WERI-Rb-1 (cell line): ENCODE measurements around the gene MIOS.

Source experiments
- DNase-seq: peaks from one replicate; pipeline ENCODE4 v3.0.0-alpha.2; 2020
- H3K27ac ChIP-seq: fragments of 250-450 bp; sonication (Bioruptor Pico); 2 replicates; pipeline ENCODE4 v1.5.1; 2020; ENCODE audit warnings: mild to moderate bottlenecking, moderate library complexity
- H3K27me3 ChIP-seq: fragments of 250-450 bp; sonication (Bioruptor Pico); 2 replicates; pipeline ENCODE4 v1.5.1; 2021; ENCODE audit warnings: mild to moderate bottlenecking, low read depth, moderate library complexity; ENCODE audit not compliant: insufficient read depth, severe bottlenecking
- H3K36me3 ChIP-seq: fragments of 250-450 bp; sonication (Bioruptor Pico); 2 replicates; pipeline ENCODE4 v1.5.1; 2020; ENCODE audit warnings: mild to moderate bottlenecking, moderate library complexity
- H3K4me3 ChIP-seq: 2 replicates; pipeline ENCODE4 v1.5.1; 2011; ENCODE audit warnings: low read depth, mild to moderate bottlenecking, control low read depth, low read length
- H3K9me3 ChIP-seq: fragments of 250-450 bp; sonication (Bioruptor Pico); 2 replicates; pipeline ENCODE4 v1.5.1; 2021; ENCODE audit warnings: mild to moderate bottlenecking, moderate library complexity; ENCODE audit not compliant: severe bottlenecking
- CTCF ChIP-seq: IDR thresholded peaks from 2 replicates; pipeline ENCODE4 v1.5.1; 2011; ENCODE audit warnings: low read depth, mild to moderate bottlenecking, control low read depth, inconsistent platforms, low read length

Gene MIOS

GRCh38 chr7:7613210-7613609 is 46.5 kb downstream of the MIOS start:
- no peak for TF ChIP-seq CTCF
- no peaks in the 10 kb centered on the region for H3K27me3 ChIP-seq
- no peaks in the 10 kb centered on the region for H3K9me3 ChIP-seq
- H3K36me3 ChIP-seq = peaks cover 6% of the 10 kb centered on the region
- H3K4me3 ChIP-seq = no peak overlapping the region
- DNase-seq = no peak
- no peak overlapping the region for H3K27ac ChIP-seq

GRCh38 chr7:7614018-7614741 is 47.5 kb downstream of the MIOS start:
- Histone ChIP-seq H3K36me3 (no peaks in the 10 kb centered on the region), H3K4me3 (no peak overlapping the region), H3K9me3 (no peaks in the 10 kb centered on the region), H3K27me3 (no peaks in the 10 kb centered on the region), H3K27ac (no peak overlapping the region)
- no peak for TF ChIP-seq CTCF
- no peak for DNase-seq

GRCh38 chr7:7617550-7617949 is 50.9 kb downstream of the MIOS start:
- no peak for DNase-seq
- no peak overlapping the region for H3K27ac ChIP-seq

GRCh38 chr7:7618410-7618809 is 51.7 kb downstream of the MIOS start:
- H3K27me3 ChIP-seq = no peaks in the 10 kb centered on the region
- no peaks in the 10 kb centered on the region for H3K9me3 ChIP-seq
- no peaks in the 10 kb centered on the region for H3K36me3 ChIP-seq
- no peak for DNase-seq
- no peak overlapping the region for H3K27ac ChIP-seq
- TF ChIP-seq CTCF = no peak
- H3K4me3 ChIP-seq = no peak overlapping the region

More at GRCh38 chr7:7617550-7617949, 50.9 kb downstream of the MIOS start:
- no peak for TF ChIP-seq CTCF
- H3K27me3 ChIP-seq = no peaks in the 10 kb centered on the region
- H3K36me3 ChIP-seq = no peaks in the 10 kb centered on the region
- no peak overlapping the region for H3K4me3 ChIP-seq
- no peaks in the 10 kb centered on the region for H3K9me3 ChIP-seq

- Histone ChIP-seq H3K36me3 (no peaks in the 10 kb centered on the region), H3K27me3 (no peaks in the 10 kb centered on the region), H3K9me3 (no peaks in the 10 kb centered on the region), H3K4me3 (no peak overlapping the region), H3K27ac (no peak overlapping the region)
- no peak for TF ChIP-seq CTCF
- DNase-seq = no peak
Measured at GRCh38 chr7:7620236-7620635, 53.6 kb downstream of the MIOS start.
